GM21423 (cell line): ENCODE measurements around the gene PUDP.
"Not testable (repeated sequence)": the region's sequence is repeated elsewhere in the genome, so short reads cannot be mapped to it uniquely, and the experiment has no call there.

Experiments used
- ATAC-seq: cut with Tn5 transposase; IDR thresholded peaks from one replicate; pipeline ENCODE4 v1.9.1; 2021; ENCODE audit warnings: mild to moderate bottlenecking, moderate library complexity; ENCODE audit not compliant: unreplicated experiment

PUDP gene

GRCh38 chrX:7045238-7045955 is 102.6 kb downstream of the PUDP start:
- ATAC-seq: no peak

GRCh38 chrX:7043796-7044433 is 104.0 kb downstream of the PUDP start:
- ATAC-seq: not testable (repeated sequence)

GRCh38 chrX:7028246-7028645 is 119.7 kb downstream of the PUDP start:
- no peak for ATAC-seq

- ATAC-seq: no peak
Measured at GRCh38 chrX:7027071-7027470, 120.9 kb downstream of the PUDP start.

GRCh38 chrX:7026365-7026764 is 121.6 kb downstream of the PUDP start:
- not testable (repeated sequence) for ATAC-seq

- ATAC-seq: no peak
Measured at GRCh38 chrX:7025471-7025870, 122.5 kb downstream of the PUDP start.

- no peak for ATAC-seq
Measured at GRCh38 chrX:7024850-7025249, 123.1 kb downstream of the PUDP start.

GRCh38 chrX:7022996-7023395 is 125.0 kb downstream of the PUDP start:
- not testable (repeated sequence) for ATAC-seq

- no peak for ATAC-seq
Measured at GRCh38 chrX:7021991-7022390, 126.0 kb downstream of the PUDP start.

GRCh38 chrX:7019555-7019954 is 128.4 kb downstream of the PUDP start:
- no peak for ATAC-seq

- ATAC-seq: not testable (repeated sequence)
Measured at GRCh38 chrX:7012262-7012834, 135.6 kb downstream of the PUDP start.

- ATAC-seq: not testable (repeated sequence)
Measured at GRCh38 chrX:7010897-7011296, 137.1 kb downstream of the PUDP start.

- ATAC-seq: not testable (repeated sequence)
Measured at GRCh38 chrX:7007328-7007727, 140.6 kb downstream of the PUDP start.
